HepG2 (cell line): ENCODE data around the gene PSMB11. TPM values are rescaled to one million over a fixed set of nuclear protein-coding genes. Genes with fewer than 3 reads are reported as not detected.

ENCODE experiments used
- HNF4G ChIP-seq, 2 experiments: sonication (generic) in 1 of 2; formaldehyde crosslinking in 1 of 2; IDR thresholded peaks; 2 replicates each; pipeline versions ENCODE4 v1.4.0 to v1.6.1; 2011 to 2020; ENCODE audit warnings: borderline replicate concordance in 2 of 2, low read depth in 2 of 2, mild to moderate bottlenecking in 2 of 2, low read length in 1 of 2, missing genetic modification reagents in 1 of 2, moderate library complexity in 1 of 2
- KAT8 ChIP-seq: IDR thresholded peaks from 2 replicates; pipeline ENCODE4 v1.6.1; 2016; ENCODE audit warnings: missing genetic modification reagents, missing compliant biosample characterization
- MED1 ChIP-seq: sonication (generic); formaldehyde crosslinking; IDR thresholded peaks from 2 replicates; pipeline ENCODE4 v1.4.0; 2020; ENCODE audit warnings: missing genetic modification reagents
- NAIF1 ChIP-seq: sonication (generic); formaldehyde crosslinking; IDR thresholded peaks from 2 replicates; pipeline ENCODE4 v1.5.0; 2020; ENCODE audit warnings: mild to moderate bottlenecking, missing genetic modification reagents, borderline replicate concordance
- NCOR1 ChIP-seq: fragments of 200-600 bp; sonication (generic); IDR thresholded peaks from 2 replicates; pipeline ENCODE4 v1.7.0; 2017; ENCODE audit warnings: antibody characterized with exemption, low read length, borderline replicate concordance
- NRL ChIP-seq: sonication (generic); formaldehyde crosslinking; IDR thresholded peaks from 2 replicates; pipeline ENCODE4 v1.5.0; 2020; ENCODE audit warnings: missing genetic modification reagents, mild to moderate bottlenecking, moderate library complexity, borderline replicate concordance
- PCBP1 ChIP-seq: fragments of 200-400 bp; formaldehyde crosslinking; IDR thresholded peaks from 2 replicates; pipeline ENCODE4 v1.6.1; 2017; ENCODE audit warnings: mild to moderate bottlenecking, low read depth, low read length, borderline replicate concordance
- PCBP2 ChIP-seq: fragments of 200-400 bp; formaldehyde crosslinking; optimal IDR thresholded peaks from 2 replicates; pipeline ENCODE3; 2018; ENCODE audit warnings: low read length, low read depth; ENCODE audit not compliant: poor library complexity, severe bottlenecking
- RCOR2 ChIP-seq: IDR thresholded peaks from 2 replicates; pipeline ENCODE4 v1.6.1; 2016; ENCODE audit warnings: missing biosample characterization, missing genetic modification reagents
- RORA ChIP-seq: sonication (generic); formaldehyde crosslinking; IDR thresholded peaks from 2 replicates; pipeline ENCODE4 v1.5.0; 2020; ENCODE audit warnings: mild to moderate bottlenecking, missing genetic modification reagents, moderate library complexity
- SIX1 ChIP-seq: sonication (generic); formaldehyde crosslinking; IDR thresholded peaks from 2 replicates; pipeline ENCODE4 v1.4.0; 2020; ENCODE audit warnings: missing genetic modification reagents, borderline replicate concordance
- ZBTB2 ChIP-seq: sonication (generic); formaldehyde crosslinking; IDR thresholded peaks from 2 replicates; pipeline ENCODE4 v1.8.0; 2022; ENCODE audit warnings: low read depth, missing genetic modification reagents
- ZBTB26 ChIP-seq: IDR thresholded peaks from 2 replicates; pipeline ENCODE4 v1.6.1; 2016; ENCODE audit warnings: missing compliant biosample characterization, missing genetic modification reagents, borderline replicate concordance
- ZMYM4 ChIP-seq: sonication (generic); formaldehyde crosslinking; IDR thresholded peaks from 2 replicates; pipeline ENCODE4 v1.8.1; 2023; ENCODE audit warnings: mild to moderate bottlenecking, missing genetic modification reagents
- ZNF12 ChIP-seq: sonication (generic); formaldehyde crosslinking; IDR thresholded peaks from 2 replicates; pipeline ENCODE4 v1.5.0; 2020; ENCODE audit warnings: missing genetic modification reagents
- ZNF205 ChIP-seq: IDR thresholded peaks from 2 replicates; pipeline ENCODE4 v1.6.1; 2018; ENCODE audit warnings: missing biosample characterization, missing genetic modification reagents
- ZNF574 ChIP-seq: sonication (generic); formaldehyde crosslinking; IDR thresholded peaks from 2 replicates; pipeline ENCODE4 v1.4.0; 2020; ENCODE audit warnings: missing genetic modification reagents
- ZNF670 ChIP-seq: sonication (generic); formaldehyde crosslinking; IDR thresholded peaks from 2 replicates; pipeline ENCODE4 v1.8.0; 2022; ENCODE audit warnings: mild to moderate bottlenecking, missing genetic modification reagents, borderline replicate concordance
- ZNF776 ChIP-seq: sonication (generic); formaldehyde crosslinking; IDR thresholded peaks from 2 replicates; pipeline ENCODE4 v1.4.0; 2020; ENCODE audit warnings: mild to moderate bottlenecking, missing genetic modification reagents
- polyA plus RNA-seq, 8 experiments: library from polyadenylated mRNA; depleted of rRNA in 3 of 8; stranded (reverse) in 7 of 8; unstranded in 1 of 8; fragments of >200 nt; fragmentation: Illumina TruSeq in 4 of 8; extraction: Trizol in 4 of 8; gene quantifications; 2 replicates each; pipeline versions ENCODE4 v1.2.1 to v1.2.3, GENCODE V29; 2011 to 2016; ENCODE audit warnings: low read depth in 4 of 8, missing spikeins in 1 of 8, mixed read lengths in 1 of 8; ENCODE audit not compliant: insufficient read depth in 1 of 8
- total RNA-seq, 5 experiments: library from RNA; depleted of rRNA; stranded (reverse); fragments of >200 nt; fragmentation: Illumina TruSeq; extraction: Trizol; gene quantifications; 2 replicates each; pipeline ENCODE4 v1.2.3, GENCODE V29; 2016; ENCODE audit warnings: low read depth in 1 of 5

The PSMB11 gene
- total and polyA plus RNA-seq, 2 of the 13 experiments (the other 11 are each of a cell fraction or from before 2014, with no cell fraction given) = not detected

- TF ChIP-seq RORA (CRISPR knock-in tag) = no peak
- peak; percentile 83 for TF ChIP-seq ZNF205 (CRISPR knock-in tag)
- TF ChIP-seq MED1 (CRISPR knock-in tag) = peak; percentile 70
- no peak for TF ChIP-seq PCBP2
- TF ChIP-seq RCOR2 = no peak; the same call in 1 of the 2 replicates
- 0 out of 2 replicates have a peak, but pooled peaks have one; percentile 54 for TF ChIP-seq ZBTB2
- TF ChIP-seq SIX1 (CRISPR knock-in tag) = peak; percentile 68; the same call in 1 of the 2 replicates
- no peak for TF ChIP-seq NCOR1
- 0 out of 2 replicates have a peak, but pooled peaks have one; percentile 80 for TF ChIP-seq PCBP1
- TF ChIP-seq NRL = no peak; the same call in 1 of the 2 replicates
- TF ChIP-seq ZNF574 (CRISPR knock-in tag) = peak; percentile 88
- TF ChIP-seq ZNF12 (CRISPR knock-in tag) = peak; percentile 49; the same call in 1 of the 2 replicates
- peak; percentile 60; the same call in 1 of the 2 replicates for TF ChIP-seq ZNF776
- TF ChIP-seq NAIF1 = peak; percentile 61; the same call in 1 of the 2 replicates
- TF ChIP-seq ZBTB26 (CRISPR knock-in tag) = peak; percentile 59; the same call in 1 of the 2 replicates
- no peak for TF ChIP-seq ZNF670
- 0 out of 2 replicates have a peak, but pooled peaks have one; percentile 5 for TF ChIP-seq HNF4G (IDR thresholded peaks at IDR 0.05; ENCODE audit: borderline replicate concordance, low read depth, low read length)
- TF ChIP-seq HNF4G (CRISPR knock-in tag; IDR thresholded peaks at IDR 0.05; ENCODE audit: borderline replicate concordance, low read depth) = 0 out of 2 replicates have a peak, but pooled peaks have one; percentile 58
- TF ChIP-seq ZMYM4 = peak; percentile 90
- peak; percentile 91 for TF ChIP-seq KAT8
Observed at GRCh38 chr14:23071244-23071920, 29.4 kb downstream of the PSMB11 start (continued).
